Activated CD4-positive, alpha-beta memory T cell treated with anti-CD3 and anti-CD28 coated beads for 36 hours (primary cell): Measurements from ENCODE around the gene TK1. TPM values are rescaled to one million over a fixed set of nuclear protein-coding genes. Genes with fewer than 3 reads are reported as not detected.
"Not testable (repeated sequence)": the region's sequence is repeated elsewhere in the genome, so short reads cannot be mapped to it uniquely, and the experiment has no call there.

Experiments
- CTCF ChIA-PET: fragments of 350-600 bp; sonication (Branson Sonifier 250); formaldehyde crosslinking; loops from one replicate; lab custom pipeline; 2021; ENCODE audit warnings: antibody characterized with exemption, inconsistent platforms; lab: Charles Lee
- POLR2A ChIA-PET: fragments of 350-600 bp; sonication (Branson Sonifier 250); formaldehyde crosslinking; loops from one replicate; lab custom pipeline; 2021; ENCODE audit warnings: antibody characterized with exemption; lab: Charles Lee
- DNase-seq: peaks from one replicate; pipeline ENCODE4 v3.0.0-alpha.2; 2020
- H3K27ac Mint-ChIP-seq: one replicate; pipeline ENCODE4 v1.8.0; 2021; ENCODE audit warnings: mixed read lengths
- H3K27me3 Mint-ChIP-seq: one replicate; pipeline ENCODE4 v1.8.0; 2021; ENCODE audit warnings: mixed read lengths
- H3K36me3 Mint-ChIP-seq: one replicate; pipeline ENCODE4 v1.8.0; 2021; ENCODE audit warnings: mixed read lengths
- H3K4me1 Mint-ChIP-seq: one replicate; pipeline ENCODE4 v1.8.0; 2021; ENCODE audit warnings: low read depth, mixed read lengths
- H3K4me3 Mint-ChIP-seq: one replicate; pipeline ENCODE4 v1.8.0; 2021; ENCODE audit warnings: mild to moderate bottlenecking, mixed read lengths
- H3K9me3 Mint-ChIP-seq: one replicate; pipeline ENCODE4 v1.8.0; 2021; ENCODE audit warnings: mixed read lengths
- intact Hi-C: fragments of 100-400 bp; cut with micrococcal nuclease; formaldehyde crosslinking; loops from one replicate; pipeline ENCODE4 v1.15.1; 2023
- total RNA-seq, 2 experiments: library from RNA; stranded (reverse); gene quantifications; one replicate each; pipeline ENCODE4 v1.2.3, GENCODE V29; 2021

TK1 gene, protein sequence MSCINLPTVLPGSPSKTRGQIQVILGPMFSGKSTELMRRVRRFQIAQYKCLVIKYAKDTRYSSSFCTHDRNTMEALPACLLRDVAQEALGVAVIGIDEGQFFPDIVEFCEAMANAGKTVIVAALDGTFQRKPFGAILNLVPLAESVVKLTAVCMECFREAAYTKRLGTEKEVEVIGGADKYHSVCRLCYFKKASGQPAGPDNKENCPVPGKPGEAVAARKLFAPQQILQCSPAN
- 100 to 1,000 TPM; 188 to 193 TPM for total RNA-seq

- peak within 1 kb of the TSS; percentile 90 for H3K4me3 Mint-ChIP-seq
- CTCF ChIA-PET: interaction anchor here (0.7 to 3.2 kb wide), 8 partner anchors 11 to 102 kb away, joined by 3 to 29 read pairs (median 4); no protein-coding TSS in a partner anchor
- intact Hi-C loops: loop anchor here (1.0 to 5.0 kb wide), 3 partner anchors 18 to 55 kb away; partner anchors contain the start of genes BIRC5, SYNGR2 and TMC8
- H3K27ac Mint-ChIP-seq: peak within 1 kb of the TSS; percentile 75
- POLR2A ChIA-PET: interaction anchor here (0.6 to 1.5 kb wide), 9 partner anchors 9 to 286 kb away, joined by 3 to 5 read pairs (median 3); no protein-coding TSS in a partner anchor
- H3K36me3 Mint-ChIP-seq: peaks cover 31% of the 10 kb centered on the region
- peak; percentile 98 for DNase-seq
- H3K4me1 Mint-ChIP-seq: peaks cover 29% of the 10 kb centered on the region
- H3K9me3 Mint-ChIP-seq: no peaks in the 10 kb centered on the region
- no peaks in the 10 kb centered on the region for H3K27me3 Mint-ChIP-seq
Measured at GRCh38 chr17:78186692-78187595, at the start of gene TK1, which contains the start of gene AFMID. TSS of gene TK1 (minus strand) at chr17:78187052. CDS start at chr17:78186994, 58 bp downstream. TSS of gene AFMID (plus strand) at chr17:78187362. CDS start at chr17:78187371, 9 bp downstream.

DNA sequence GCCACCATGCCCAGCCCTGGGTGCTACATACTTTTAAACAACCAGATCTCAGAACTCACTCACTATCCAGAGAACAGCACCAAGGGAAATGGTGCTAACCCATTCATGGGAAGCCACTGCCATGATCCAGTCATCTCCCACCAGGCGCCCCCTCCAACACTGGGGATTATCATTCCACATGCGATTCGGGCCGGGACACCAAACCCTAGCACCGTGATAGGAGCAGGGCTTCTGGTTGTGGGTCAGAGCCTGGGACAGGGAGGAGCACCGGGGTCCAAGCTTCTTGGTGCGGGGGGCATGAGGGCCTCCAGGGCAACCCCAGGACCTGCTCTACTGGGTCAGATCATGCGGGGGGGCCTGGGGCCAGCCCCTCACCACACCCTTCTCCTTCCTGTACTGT is 49.0 kb upstream of the TK1 start:
- CTCF ChIA-PET: interaction anchor here (1.5 kb wide), 1 partner anchor 15 kb away, joined by 7 read pairs; no protein-coding TSS in a partner anchor
- no peaks in the 10 kb centered on the region for H3K36me3 Mint-ChIP-seq
- no peak overlapping the region for H3K4me3 Mint-ChIP-seq
- POLR2A ChIA-PET: interaction anchor here (1.0 kb wide), 1 partner anchor 13 kb away, joined by 3 read pairs; no protein-coding TSS in a partner anchor
- no peak for DNase-seq
- H3K9me3 Mint-ChIP-seq: no peaks in the 10 kb centered on the region
- intact Hi-C loops: no loop called here
- peaks cover 9% of the 10 kb centered on the region for H3K4me1 Mint-ChIP-seq
- H3K27me3 Mint-ChIP-seq: peaks cover 15% of the 10 kb centered on the region
- no peak overlapping the region for H3K27ac Mint-ChIP-seq

- H3K9me3 Mint-ChIP-seq, H3K4me3 Mint-ChIP-seq, intact Hi-C loops, DNase-seq, H3K4me1 Mint-ChIP-seq, H3K27ac Mint-ChIP-seq, H3K36me3 Mint-ChIP-seq: not testable (repeated sequence)
- POLR2A ChIA-PET: interaction anchor here (1.0 kb wide), 1 partner anchor 12 kb away, joined by 3 read pairs; no protein-coding TSS in a partner anchor
- H3K27me3 Mint-ChIP-seq: peaks cover 20% of the 10 kb centered on the region
- CTCF ChIA-PET: interaction anchor here (0.8 to 0.9 kb wide), 2 partner anchors 17 to 136 kb away, joined by 3 to 4 read pairs; no protein-coding TSS in a partner anchor
Measured at GRCh38 chr17:78235022-78235421, 48.2 kb upstream of the TK1 start.

DNA sequence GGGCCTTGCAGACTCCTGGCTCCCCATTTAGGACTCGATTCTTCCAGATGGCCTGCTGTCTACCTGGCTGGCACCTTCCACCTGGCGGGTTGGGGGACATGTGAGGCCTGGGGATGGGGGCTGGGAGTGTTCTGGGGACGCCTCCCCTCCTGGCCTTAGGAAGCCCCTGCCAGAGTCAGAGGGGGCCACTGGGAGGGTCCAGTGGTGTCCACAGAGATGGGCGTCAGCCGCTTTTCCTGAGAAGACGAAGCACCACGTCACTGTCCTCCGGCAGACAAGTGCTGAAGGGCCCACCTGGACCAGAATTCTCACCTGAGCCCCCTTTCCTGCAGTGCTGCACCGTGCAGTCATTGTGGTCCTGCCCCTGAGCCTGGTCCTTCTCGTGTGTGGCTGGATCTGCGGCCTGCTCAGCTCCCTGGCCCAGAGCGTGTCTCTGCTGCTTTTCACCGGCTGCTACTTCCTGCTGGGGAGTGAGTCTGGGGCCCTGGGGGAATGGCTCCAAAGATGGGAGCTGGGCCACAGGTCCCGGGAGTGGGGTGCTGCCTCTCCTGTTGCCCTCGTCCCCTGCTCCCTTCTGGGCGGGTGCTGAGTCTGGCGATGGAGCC is 47.5 kb upstream of the TK1 start:
- intact Hi-C loops: no loop called here
- no peaks in the 10 kb centered on the region for H3K9me3 Mint-ChIP-seq
- CTCF ChIA-PET: interaction anchor here (0.8 to 0.9 kb wide), 2 partner anchors 17 to 136 kb away, joined by 3 to 4 read pairs; no protein-coding TSS in a partner anchor
- H3K27me3 Mint-ChIP-seq: peaks cover 20% of the 10 kb centered on the region
- peaks cover 9% of the 10 kb centered on the region for H3K4me1 Mint-ChIP-seq
- H3K27ac Mint-ChIP-seq: no peak overlapping the region
- DNase-seq: no peak
- no peak overlapping the region for H3K4me3 Mint-ChIP-seq
- no peaks in the 10 kb centered on the region for H3K36me3 Mint-ChIP-seq
- POLR2A ChIA-PET: no interaction called here

GRCh38 chr17:78233678-78234077 is 46.8 kb upstream of the TK1 start:
- H3K4me3 Mint-ChIP-seq: no peak overlapping the region
- peaks cover 9% of the 10 kb centered on the region for H3K4me1 Mint-ChIP-seq
- no peaks in the 10 kb centered on the region for H3K9me3 Mint-ChIP-seq
- H3K27me3 Mint-ChIP-seq: peaks cover 20% of the 10 kb centered on the region
- POLR2A ChIA-PET: no interaction called here
- DNase-seq: no peak
- H3K36me3 Mint-ChIP-seq: no peaks in the 10 kb centered on the region
- intact Hi-C loops: no loop called here
- H3K27ac Mint-ChIP-seq: no peak overlapping the region
- CTCF ChIA-PET: no interaction called here

DNA sequence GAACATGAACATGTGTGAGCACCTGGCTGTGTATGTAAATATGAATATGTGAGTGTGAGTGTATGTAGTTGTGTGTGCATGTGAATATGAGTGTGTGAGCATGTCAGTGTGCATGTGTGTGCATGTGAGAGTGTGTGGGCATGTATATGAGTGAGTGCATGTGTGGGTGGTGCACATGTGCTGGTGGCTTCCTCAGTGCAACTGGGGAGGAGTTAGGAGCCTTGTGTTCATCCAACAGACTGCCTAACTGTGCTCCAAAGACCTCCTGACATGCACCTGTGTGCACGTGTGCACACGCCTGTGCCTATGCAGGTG is 46.0 kb upstream of the TK1 start:
- ChIA-PET POLR2A (no interaction called here), CTCF (interaction anchor here (1.4 kb wide), 1 partner anchor 18 kb away, joined by 5 read pairs; no protein-coding TSS in a partner anchor)
- Mint-ChIP-seq H3K4me1 (peaks cover 9% of the 10 kb centered on the region), H3K36me3 (no peaks in the 10 kb centered on the region), H3K9me3 (no peaks in the 10 kb centered on the region), H3K27ac (no peak overlapping the region), H3K27me3 (peaks cover 22% of the 10 kb centered on the region), H3K4me3 (no peak overlapping the region)
- DNase-seq: no peak
- intact Hi-C loops: no loop called here

DNA sequence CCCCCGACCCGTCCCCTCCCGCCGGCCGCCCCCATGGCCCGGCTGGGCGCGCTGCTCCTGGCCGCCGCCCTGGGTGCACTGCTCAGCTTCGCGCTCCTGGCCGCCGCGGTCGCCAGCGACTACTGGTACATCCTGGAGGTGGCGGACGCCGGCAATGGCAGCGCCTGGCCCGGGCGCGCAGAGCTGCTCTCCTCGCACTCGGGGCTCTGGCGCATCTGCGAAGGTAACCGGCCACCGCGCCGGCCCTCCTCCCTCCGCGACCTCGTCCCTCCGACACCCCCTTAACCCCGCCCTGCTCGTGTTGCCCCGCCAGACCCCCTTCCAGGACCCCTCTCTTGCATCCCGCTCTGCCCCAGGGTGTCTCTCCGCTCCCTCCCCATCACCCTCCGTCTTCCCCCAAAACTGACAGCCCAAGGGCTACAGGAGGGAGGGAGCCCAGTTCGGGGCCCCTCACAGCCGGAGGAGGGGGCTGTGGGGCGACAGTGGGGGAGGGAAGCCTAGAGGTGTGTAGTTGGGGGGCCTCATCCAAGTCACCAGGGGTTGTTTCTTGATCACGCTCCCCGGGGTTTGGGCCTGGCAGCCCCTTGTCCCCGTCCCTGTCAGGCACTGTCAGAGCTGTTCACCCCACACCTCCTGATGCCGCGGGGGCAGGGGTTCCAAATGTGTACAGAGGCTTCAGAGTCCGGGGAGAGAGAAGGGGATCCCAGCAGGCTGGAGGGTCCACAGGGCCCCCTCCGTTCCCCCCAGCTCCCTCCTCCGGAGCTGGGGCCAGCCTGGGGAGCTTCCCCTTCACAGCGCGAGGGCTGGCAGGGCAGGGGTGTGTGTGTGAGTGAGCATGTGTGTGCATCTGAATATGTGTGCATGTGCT is 45.4 kb upstream of the TK1 start:
- ChIA-PET CTCF (interaction anchor here (1.4 kb wide), 1 partner anchor 19 kb away, joined by 5 read pairs; no protein-coding TSS in a partner anchor), POLR2A (no interaction called here)
- Mint-ChIP-seq H3K27me3 (peaks cover 24% of the 10 kb centered on the region), H3K27ac (no peak overlapping the region), H3K4me3 (no peak overlapping the region), H3K4me1 (peaks cover 9% of the 10 kb centered on the region), H3K36me3 (no peaks in the 10 kb centered on the region), H3K9me3 (no peaks in the 10 kb centered on the region)
- intact Hi-C loops: no loop called here
- peak; percentile 50 for DNase-seq

- POLR2A ChIA-PET: no interaction called here
- intact Hi-C loops: no loop called here
- DNase-seq: no peak
- Mint-ChIP-seq H3K36me3 (no peaks in the 10 kb centered on the region), H3K4me3 (no peak within 1 kb of the TSS), H3K27ac (no peak within 1 kb of the TSS), H3K4me1 (peaks cover 13% of the 10 kb centered on the region), H3K27me3 (peaks cover 24% of the 10 kb centered on the region), H3K9me3 (no peaks in the 10 kb centered on the region)
- CTCF ChIA-PET: interaction anchor here (1.4 kb wide), 1 partner anchor 20 kb away, joined by 5 read pairs; no protein-coding TSS in a partner anchor
Measured at GRCh38 chr17:78230996-78231935, 44.4 kb upstream of the TK1 start, which contains the start of gene TMEM235. TSS of gene TMEM235 (plus strand) at chr17:78231631. CDS start at chr17:78232024, 393 bp downstream.

DNA sequence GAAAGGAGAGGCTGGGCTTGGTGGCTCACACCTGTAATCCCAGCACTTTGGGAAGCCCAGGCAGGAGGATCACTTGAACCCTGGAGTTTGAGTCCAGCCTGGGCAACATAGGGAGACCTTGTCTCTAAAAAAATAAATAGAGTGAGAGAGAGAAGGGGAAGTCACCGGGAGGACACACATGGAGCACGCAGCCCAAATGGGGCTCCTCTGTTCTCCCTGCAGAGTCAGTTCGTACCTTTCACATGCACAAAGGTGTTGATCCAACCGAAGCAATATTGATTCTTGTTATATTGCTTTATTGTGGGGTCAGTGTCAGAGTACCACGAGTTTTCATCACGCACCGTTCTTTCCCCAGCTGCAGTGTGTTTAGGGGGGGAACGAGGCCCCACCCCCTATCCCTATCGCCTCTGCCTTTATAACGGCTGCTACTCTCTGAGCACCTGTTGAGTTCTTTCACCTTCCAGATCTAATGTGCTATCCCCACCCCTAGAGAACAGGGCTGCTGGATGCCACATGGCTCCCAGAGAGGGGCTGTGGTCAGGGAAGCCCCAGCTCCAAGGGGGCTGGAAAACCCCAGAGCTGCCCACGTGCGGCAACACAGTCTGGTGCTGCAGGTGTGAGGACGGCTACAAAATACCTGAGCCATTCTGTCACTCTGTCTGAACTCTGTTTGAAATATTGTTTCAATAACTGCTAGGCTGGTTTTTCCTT is 43.6 kb upstream of the TK1 start:
- Mint-ChIP-seq H3K4me1 (peaks cover 13% of the 10 kb centered on the region), H3K27me3 (peaks cover 24% of the 10 kb centered on the region), H3K27ac (no peak overlapping the region), H3K36me3 (no peaks in the 10 kb centered on the region), H3K9me3 (no peaks in the 10 kb centered on the region), H3K4me3 (no peak overlapping the region)
- no peak for DNase-seq
- intact Hi-C loops: no loop called here
- POLR2A ChIA-PET: no interaction called here
- CTCF ChIA-PET: no interaction called here

- CTCF ChIA-PET: interaction anchor here (3.9 kb wide), 1 partner anchor 22 kb away, joined by 25 read pairs; no protein-coding TSS in a partner anchor
- no peak for DNase-seq
- H3K9me3 Mint-ChIP-seq: no peaks in the 10 kb centered on the region
- H3K4me3 Mint-ChIP-seq: no peak overlapping the region
- peaks cover 16% of the 10 kb centered on the region for H3K36me3 Mint-ChIP-seq
- intact Hi-C loops: no loop called here
- peaks cover 13% of the 10 kb centered on the region for H3K4me1 Mint-ChIP-seq
- POLR2A ChIA-PET: no interaction called here
- H3K27me3 Mint-ChIP-seq: peaks cover 24% of the 10 kb centered on the region
- no peak overlapping the region for H3K27ac Mint-ChIP-seq
Measured at GRCh38 chr17:78228176-78228575, 41.3 kb upstream of the TK1 start.
